Spleen (tissue), 7 donors: ENCODE data around the gene PDE1A.

Experiments used
- CTCF ChIP-seq, 11 experiments: fragments of 200-600 bp in 7 of 11; fragments of 450-650 bp in 4 of 11; sonication (generic) in 4 of 11; IDR thresholded peaks in 8 of 11; conservative IDR thresholded peaks in 3 of 11; 1 replicate in 7 of 11; 2 replicates in 4 of 11; pipeline versions ENCODE4 v1.4.0 to v1.8.0; 2016 to 2021; ENCODE audit warnings: antibody characterized with exemption in 11 of 11, inconsistent platforms in 4 of 11, mild to moderate bottlenecking in 1 of 11
- POLR2A ChIP-seq, 3 donors: fragments of 450-650 bp; IDR thresholded peaks; one replicate each; pipeline ENCODE4 v1.5.1; 2017; ENCODE audit warnings: antibody characterized with exemption in 3 of 3, mild to moderate bottlenecking in 1 of 3
- POLR2AphosphoS5 ChIP-seq, 3 donors: sonication (generic); formaldehyde crosslinking; IDR thresholded peaks; one replicate each; pipeline ENCODE4 v1.5.1; 2017; ENCODE audit warnings: antibody characterized with exemption in 3 of 3
- donor health status: DM: no; HTN: no; CAD: no; lungs with moderate emphysema.
- donor health status: DM: no; HTN: no; CAD: no.
- donor health status: DM: no; HTN: no; CAD: no.

DNA sequence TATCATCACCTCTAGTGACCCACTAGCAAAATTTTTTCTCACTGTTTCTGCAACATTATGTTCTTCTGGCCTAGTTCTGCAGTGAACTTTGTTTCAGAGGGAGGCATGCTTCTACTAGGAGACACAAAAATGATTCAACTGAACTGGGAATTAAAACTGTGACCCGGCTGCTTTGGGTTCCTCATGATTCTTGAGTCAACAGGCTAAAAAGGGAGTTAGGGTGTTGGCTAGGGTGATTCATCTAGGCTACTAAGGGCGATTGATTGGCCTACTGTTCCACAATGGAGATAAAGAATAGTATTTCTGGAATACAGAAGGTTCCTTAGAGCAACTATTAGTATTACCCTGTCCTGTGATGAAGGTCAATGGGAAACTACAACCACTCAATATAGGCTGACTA is 261.6 kb downstream of the PDE1A start:
- no peak for TF ChIP-seq CTCF (IDR thresholded peaks at IDR 0.05 in 8 of 11, conservative IDR thresholded peaks at IDR 0.05 in 3 of 11)
- TF ChIP-seq POLR2AphosphoS5 (IDR thresholded peaks at IDR 0.05): no peak
- TF ChIP-seq POLR2A (IDR thresholded peaks at IDR 0.05): no peak
